Suprapubic skin (tissue), 4 donors: Measurements from ENCODE around the gene OVOL1. TPM values are rescaled to one million over a fixed set of nuclear protein-coding genes. Genes with fewer than 3 reads are reported as not detected.
"Not testable (repeated sequence)": the region's sequence is repeated elsewhere in the genome, so short reads cannot be mapped to it uniquely, and the experiment has no call there.

Source experiments
- DNase-seq, 2 donors: peaks; one replicate each; pipeline ENCODE4 v3.0.0-alpha.2; 2019; ENCODE audit warnings: low spot score in 2 of 2
- H3K27ac ChIP-seq: fragments of 200-600 bp; sonication (generic); one replicate; pipeline ENCODE4 v1.5.1; 2019
- H3K27me3 ChIP-seq: fragments of 200-600 bp; sonication (generic); one replicate; pipeline ENCODE4 v1.5.1; 2019
- H3K36me3 ChIP-seq: fragments of 200-600 bp; sonication (generic); one replicate; pipeline ENCODE4 v1.5.1; 2019
- H3K4me1 ChIP-seq: fragments of 200-600 bp; sonication (generic); one replicate; pipeline ENCODE4 v1.5.1; 2019
- H3K4me3 ChIP-seq: fragments of 200-600 bp; sonication (generic); one replicate; pipeline ENCODE4 v1.5.1; 2019; ENCODE audit warnings: mild to moderate bottlenecking
- H3K9me3 ChIP-seq: fragments of 200-600 bp; sonication (generic); one replicate; pipeline ENCODE4 v1.5.1; 2019
- EP300 ChIP-seq: sonication (generic); formaldehyde crosslinking; IDR thresholded peaks from one replicate; pipeline ENCODE4 v1.6.1; 2017; ENCODE audit warnings: antibody characterized with exemption
- POLR2A ChIP-seq, 2 donors: fragments of 450-650 bp; IDR thresholded peaks; one replicate each; pipeline ENCODE4 v1.6.1; 2017; ENCODE audit warnings: antibody characterized with exemption in 2 of 2, mild to moderate bottlenecking in 2 of 2, moderate library complexity in 2 of 2
- POLR2AphosphoS5 ChIP-seq, 3 donors: sonication (generic); formaldehyde crosslinking; IDR thresholded peaks; one replicate each; pipeline ENCODE4 v1.6.1; 2017; ENCODE audit warnings: antibody characterized with exemption in 3 of 3
- WGBS: methylation state at CpG from one replicate; pipeline ENCODE4 v1.1.5; 2018; 5-methylcytosine and 5-hydroxymethylcytosine counted together
- total RNA-seq, 4 donors: library from RNA; depleted of rRNA; stranded (reverse); fragments of >200 nt; gene quantifications; one replicate each; pipeline ENCODE4 v1.1.0, GENCODE V29; 2016
- TF ChIP-seq, protein P1 (sequence below), 2 donors: fragments of 200-600 bp in 1 of 2; fragments of 450-650 bp in 1 of 2; sonication (generic) in 1 of 2; IDR thresholded peaks; one replicate each; pipeline ENCODE4 v1.5.1; 2016 to 2019; ENCODE audit warnings: antibody characterized with exemption in 2 of 2, mild to moderate bottlenecking in 1 of 2, moderate library complexity in 1 of 2

The OVOL1 gene
- total RNA-seq, 4 donors from 2014 or later: 64.4 to 196 (median 121) TPM

DNA sequence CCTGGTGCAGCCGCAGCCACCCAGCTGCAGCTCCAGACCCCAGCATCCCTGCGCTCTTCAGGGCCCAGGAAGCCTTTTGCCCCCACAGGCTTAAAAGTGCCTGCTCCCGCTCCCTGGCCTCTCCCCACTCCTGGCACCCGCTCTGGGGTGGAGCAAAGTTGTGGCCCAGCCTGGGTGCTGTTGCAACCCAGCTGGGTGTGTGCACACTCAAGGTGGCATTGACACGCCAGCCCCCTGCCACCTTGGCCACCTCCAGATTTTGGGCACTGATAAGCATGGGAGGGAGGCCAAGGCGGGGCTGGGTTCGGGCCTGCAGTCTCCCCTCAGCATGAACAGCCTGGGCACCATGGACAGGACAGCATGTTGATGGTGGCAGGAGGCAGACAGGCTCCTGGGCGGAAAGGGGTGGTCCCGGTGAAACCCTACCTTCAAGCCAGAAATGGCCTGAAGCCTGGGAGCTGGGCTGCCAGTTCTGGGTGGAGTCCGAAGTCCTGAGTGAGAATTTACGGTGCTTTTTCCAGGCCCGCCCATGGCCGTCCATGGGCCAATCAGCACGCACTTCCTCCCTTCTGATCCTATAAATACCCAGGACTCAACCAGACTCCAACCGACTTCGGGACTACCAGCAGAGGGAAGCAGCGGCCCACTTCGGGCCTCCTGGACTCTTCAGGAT, 42.7 kb upstream of the OVOL1 start:
- Histone ChIP-seq H3K4me3 (peak overlapping the region; percentile 8), H3K36me3 (no peaks in the 10 kb centered on the region), H3K27me3 (no peaks in the 10 kb centered on the region), H3K9me3 (no peaks in the 10 kb centered on the region), H3K4me1 (peaks cover 6% of the 10 kb centered on the region), H3K27ac (peak overlapping the region; percentile 59)
- TF ChIP-seq POLR2A (IDR thresholded peaks at IDR 0.05): no peak
- TF ChIP-seq, protein P1, sequence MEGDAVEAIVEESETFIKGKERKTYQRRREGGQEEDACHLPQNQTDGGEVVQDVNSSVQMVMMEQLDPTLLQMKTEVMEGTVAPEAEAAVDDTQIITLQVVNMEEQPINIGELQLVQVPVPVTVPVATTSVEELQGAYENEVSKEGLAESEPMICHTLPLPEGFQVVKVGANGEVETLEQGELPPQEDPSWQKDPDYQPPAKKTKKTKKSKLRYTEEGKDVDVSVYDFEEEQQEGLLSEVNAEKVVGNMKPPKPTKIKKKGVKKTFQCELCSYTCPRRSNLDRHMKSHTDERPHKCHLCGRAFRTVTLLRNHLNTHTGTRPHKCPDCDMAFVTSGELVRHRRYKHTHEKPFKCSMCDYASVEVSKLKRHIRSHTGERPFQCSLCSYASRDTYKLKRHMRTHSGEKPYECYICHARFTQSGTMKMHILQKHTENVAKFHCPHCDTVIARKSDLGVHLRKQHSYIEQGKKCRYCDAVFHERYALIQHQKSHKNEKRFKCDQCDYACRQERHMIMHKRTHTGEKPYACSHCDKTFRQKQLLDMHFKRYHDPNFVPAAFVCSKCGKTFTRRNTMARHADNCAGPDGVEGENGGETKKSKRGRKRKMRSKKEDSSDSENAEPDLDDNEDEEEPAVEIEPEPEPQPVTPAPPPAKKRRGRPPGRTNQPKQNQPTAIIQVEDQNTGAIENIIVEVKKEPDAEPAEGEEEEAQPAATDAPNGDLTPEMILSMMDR (IDR thresholded peaks at IDR 0.05): peak in 1 of 2 donors; percentile 19
- TF ChIP-seq EP300: no peak
- DNase-seq: no peak
- 76% methylated on average over 10 of the region's 18 CpGs for WGBS

DNA sequence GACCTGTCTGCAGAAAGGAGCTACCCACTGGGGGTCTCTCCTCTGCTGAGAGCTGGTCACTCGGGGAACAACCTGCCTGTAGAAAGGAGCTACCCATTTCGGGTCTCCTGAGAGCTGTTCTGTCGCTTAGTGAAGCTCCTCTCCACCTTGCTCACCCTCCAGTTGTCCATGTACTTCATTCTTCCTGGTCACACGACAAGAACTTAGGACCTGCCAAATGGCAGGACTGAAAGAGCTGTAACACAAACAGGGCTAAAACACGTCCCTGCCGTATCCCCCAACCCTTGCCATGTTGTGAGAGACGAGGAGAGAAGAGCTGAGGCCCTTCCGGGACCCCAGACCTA, 42.2 kb upstream of the OVOL1 start:
- Histone ChIP-seq H3K9me3 (no peaks in the 10 kb centered on the region), H3K4me3 (no peak overlapping the region), H3K27me3 (no peaks in the 10 kb centered on the region), H3K4me1 (peaks cover 6% of the 10 kb centered on the region), H3K27ac (no peak overlapping the region), H3K36me3 (no peaks in the 10 kb centered on the region)
- WGBS: 78% methylated on average over 6 of the region's 8 CpGs
- TF ChIP-seq EP300: no peak
- no peak for TF ChIP-seq POLR2A (IDR thresholded peaks at IDR 0.05)
- TF ChIP-seq, protein P1 (IDR thresholded peaks at IDR 0.05): no peak
- TF ChIP-seq POLR2AphosphoS5 (IDR thresholded peaks at IDR 0.05): no peak
- no peak for DNase-seq

DNA sequence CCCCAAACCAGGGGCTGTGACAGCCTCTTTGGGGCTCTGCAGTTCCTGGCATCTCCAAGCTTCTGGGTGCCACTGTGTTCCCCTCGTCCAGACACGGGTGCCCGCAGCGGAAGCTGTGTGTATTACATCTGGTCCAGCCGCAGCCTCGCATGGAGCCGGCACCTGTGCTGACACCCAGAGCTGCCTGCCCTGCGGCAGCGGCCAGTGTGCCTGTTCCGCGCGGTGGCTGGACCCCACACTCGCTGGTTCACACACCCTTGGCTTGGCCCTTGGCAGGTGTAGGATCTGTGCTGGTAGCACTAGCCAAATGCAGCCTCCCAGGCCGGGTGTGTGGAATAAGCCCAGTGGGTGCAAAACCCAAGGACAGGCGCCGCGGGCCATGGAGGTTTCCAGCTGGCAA, 41.8 kb upstream of the OVOL1 start:
- WGBS: 96% methylated on average over 9 of the region's 17 CpGs
- Histone ChIP-seq H3K36me3 (no peaks in the 10 kb centered on the region), H3K27me3 (no peaks in the 10 kb centered on the region), H3K9me3 (no peaks in the 10 kb centered on the region), H3K4me3 (no peak overlapping the region), H3K27ac (no peak overlapping the region), H3K4me1 (peaks cover 6% of the 10 kb centered on the region)
- DNase-seq: no peak
- TF ChIP-seq EP300: no peak

DNA sequence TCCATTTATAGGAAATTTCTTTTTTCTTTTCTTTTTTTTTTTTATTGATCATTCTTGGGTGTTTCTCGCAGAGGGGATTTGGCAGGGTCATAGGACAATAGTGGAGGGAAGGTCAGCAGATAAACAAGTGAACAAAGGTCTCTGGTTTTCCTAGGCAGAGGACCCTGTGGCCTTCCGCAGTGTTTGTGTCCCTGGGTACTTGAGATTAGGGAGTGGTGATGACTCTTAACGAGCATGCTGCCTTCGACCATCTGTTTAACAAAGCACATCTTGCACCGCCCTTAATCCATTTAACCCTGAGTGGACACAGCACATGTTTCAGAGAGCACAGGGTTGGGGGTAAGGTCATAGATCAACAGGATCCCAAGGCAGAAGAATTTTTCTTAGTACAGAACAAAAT, 24.7 kb upstream of the OVOL1 start:
- 73% methylated on average over 5 of the region's 5 CpGs for WGBS
- not testable (repeated sequence) for H3K4me3 ChIP-seq, H3K36me3 ChIP-seq, H3K4me1 ChIP-seq, H3K27ac ChIP-seq, H3K27me3 ChIP-seq, DNase-seq, H3K9me3 ChIP-seq

DNA sequence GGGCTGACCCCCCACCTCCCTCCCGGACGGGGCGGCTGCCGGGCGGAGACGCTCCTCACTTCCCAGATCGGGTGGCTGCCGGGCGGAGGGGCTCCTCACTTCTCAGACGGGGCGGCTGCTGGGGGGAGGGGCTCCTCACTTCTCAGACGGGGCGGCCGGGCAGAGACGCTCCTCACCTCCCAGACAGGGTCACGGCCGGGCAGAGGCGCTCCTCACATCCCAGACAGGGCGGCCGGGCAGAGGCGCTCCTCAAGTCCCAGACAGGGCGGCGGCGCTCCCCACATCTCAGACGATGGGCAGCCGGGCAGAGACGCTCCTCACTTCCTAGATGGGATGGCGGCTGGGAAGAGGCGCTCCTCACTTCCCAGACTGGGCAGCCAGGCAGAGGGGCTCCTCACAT, 24.0 kb upstream of the OVOL1 start:
- no CpG with 5 or more reads among the region's 29 CpGs for WGBS
- H3K36me3 ChIP-seq: not testable (repeated sequence)

DNA sequence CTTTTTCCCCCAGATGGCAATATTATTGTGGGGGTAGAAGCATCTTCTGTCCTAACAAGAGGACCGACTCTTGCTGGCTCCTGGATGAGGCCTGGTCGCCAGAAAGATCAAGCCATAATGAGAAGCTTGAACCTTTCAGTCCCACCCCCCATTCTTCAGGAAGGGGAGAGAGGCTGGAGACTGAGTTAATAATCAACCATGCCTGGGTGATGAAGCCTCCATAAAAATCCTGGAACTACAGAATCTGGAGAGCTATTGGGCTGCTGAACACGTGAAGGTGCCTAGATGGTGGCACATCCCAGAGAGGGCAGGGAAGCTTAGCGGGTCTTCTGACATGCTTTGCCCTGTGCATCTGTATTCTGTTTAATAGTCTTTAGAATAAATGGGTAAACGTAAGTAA, 22.4 kb upstream of the OVOL1 start:
- TF ChIP-seq POLR2AphosphoS5 (IDR thresholded peaks at IDR 0.05): no peak
- no peak for TF ChIP-seq POLR2A (IDR thresholded peaks at IDR 0.05)
- TF ChIP-seq, protein P1 (IDR thresholded peaks at IDR 0.05): no peak
- TF ChIP-seq EP300: no peak
- WGBS: 79% methylated on average over 5 of the region's 5 CpGs
- no peak overlapping the region for H3K27ac ChIP-seq
- H3K4me1 ChIP-seq: peaks cover under 1% of the 10 kb centered on the region
- peak in 1 of 2 donors; percentile 28 for DNase-seq
- no peaks in the 10 kb centered on the region for H3K9me3 ChIP-seq
- H3K36me3 ChIP-seq: no peaks in the 10 kb centered on the region
- no peak overlapping the region for H3K4me3 ChIP-seq
- no peaks in the 10 kb centered on the region for H3K27me3 ChIP-seq

More for the DNA sequence above, 24.0 kb upstream of the OVOL1 start:
- DNase-seq, H3K27ac ChIP-seq, H3K4me3 ChIP-seq, H3K27me3 ChIP-seq, H3K4me1 ChIP-seq, H3K9me3 ChIP-seq: not testable (repeated sequence)

DNA sequence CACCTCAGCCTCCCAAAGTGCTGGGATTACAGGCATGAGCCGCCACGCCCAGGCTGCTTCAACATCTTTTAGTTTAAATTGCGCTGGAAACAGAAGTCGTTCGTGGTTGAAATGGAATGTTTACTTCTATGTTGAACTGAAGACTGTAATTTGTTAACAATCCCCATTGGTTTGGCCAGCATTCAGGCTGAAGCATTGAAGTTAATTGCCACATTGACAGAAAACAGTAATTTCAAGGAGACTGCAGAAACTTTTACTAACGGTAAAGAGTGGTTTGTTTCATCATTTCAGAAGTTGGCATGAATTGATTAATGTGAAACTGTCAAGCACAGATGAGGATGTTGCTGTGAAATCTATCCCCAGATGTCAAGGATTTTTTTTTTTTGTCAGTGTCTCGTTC, 20.3 kb upstream of the OVOL1 start:
- H3K9me3 ChIP-seq: no peaks in the 10 kb centered on the region
- no peaks in the 10 kb centered on the region for H3K36me3 ChIP-seq
- no peak overlapping the region for H3K27ac ChIP-seq
- no peak for TF ChIP-seq POLR2AphosphoS5 (IDR thresholded peaks at IDR 0.05)
- no peak for TF ChIP-seq EP300
- TF ChIP-seq, protein P1 (IDR thresholded peaks at IDR 0.05): no peak
- TF ChIP-seq POLR2A (IDR thresholded peaks at IDR 0.05): no peak
- no peak overlapping the region for H3K4me3 ChIP-seq
- H3K4me1 ChIP-seq: peaks cover 7% of the 10 kb centered on the region
- no peak for DNase-seq
- no peaks in the 10 kb centered on the region for H3K27me3 ChIP-seq
- 32% methylated on average over 7 of the region's 7 CpGs for WGBS
